T-helper 1 cell treated with Interleukin-12 subunit alpha and Interleukin-12 subunit beta and Interleukin-4 antibody, amounts not matched to agents 30 ng/mL and 1 ng/mL, for 36 hours (primary cell): ENCODE data around the gene TMC5. TPM values are rescaled to one million over a fixed set of nuclear protein-coding genes. Genes with fewer than 3 reads are reported as not detected.
"Not testable (repeated sequence)": the region's sequence is repeated elsewhere in the genome, so short reads cannot be mapped to it uniquely, and the experiment has no call there.

ENCODE experiments used
- intact Hi-C: fragments of 100-400 bp; cut with micrococcal nuclease; formaldehyde crosslinking; loops from one replicate; pipeline ENCODE4 v1.15.1; 2024
- total RNA-seq: library from RNA; stranded (reverse); gene quantifications from 2 replicates; pipeline ENCODE4 v1.2.3, GENCODE V29; 2022

Gene TMC5
- total RNA-seq, 1 donor from 2014 or later = not detected

GRCh38 chr16:19527161-19527560 is 109.5 kb downstream of the TMC5 start:
- intact Hi-C loops = loop anchor here (1.0 to 10.0 kb wide), 2 partner anchors 191 to 1378 kb away; partner anchors contain the start of genes DCUN1D3, IQCK, KNOP1 and LYRM1

GRCh38 chr16:19528666-19529065 is 111.0 kb downstream of the TMC5 start:
- intact Hi-C loops = loop anchor here (10.0 kb wide), 1 partner anchor 1376 kb away; the partner anchor contains the start of genes DCUN1D3 and LYRM1

GRCh38 chr16:19532601-19533000 is 114.9 kb downstream of the TMC5 start:
- intact Hi-C loops = no loop called here

GRCh38 chr16:19540241-19540970 is 122.7 kb downstream of the TMC5 start:
- intact Hi-C loops = loop anchor here (2.0 kb wide), 1 partner anchor 16 kb away; no protein-coding TSS in a partner anchor

GRCh38 chr16:19542138-19542821 is 124.6 kb downstream of the TMC5 start:
- intact Hi-C loops = no loop called here

- intact Hi-C loops = not testable (repeated sequence)
Measured at GRCh38 chr16:19543278-19543996, 125.8 kb downstream of the TMC5 start.

GRCh38 chr16:19548144-19548543 is 130.5 kb downstream of the TMC5 start:
- intact Hi-C loops = no loop called here

Other genes starting within 250 kb of the TMC5 start
- not detected in 2 replicates for gene SYT17, start 249.6 kb upstream of the TMC5 start, total RNA-seq
- not detected in 2 replicates for gene CLEC19A, start 132.2 kb upstream of the TMC5 start, total RNA-seq
- gene GDE1, start 104.2 kb downstream of the TMC5 start, total RNA-seq = 26.1 and 29.4 TPM in 2 replicates
- 30.8 and 39.1 TPM in 2 replicates for gene CCP110, start 106.1 kb downstream of the TMC5 start, total RNA-seq
- 48.7 and 57.5 TPM in 2 replicates for gene VPS35L, start 137.8 kb downstream of the TMC5 start, total RNA-seq